Measurements from ENCODE around the gene FAM110A.
"Not testable (repeated sequence)": the region's sequence is repeated elsewhere in the genome, so short reads cannot be mapped to it uniquely, and the experiment has no call there.

The FAM110A gene

GRCh38 chr20:833450-834150, at the start of gene FAM110A:
FAM110A (plus strand) TSS chr20:833715; CDS start chr20:844805, 11,090 bp downstream.
- DNase-seq, result peak; percentile 95

- no peak for DNase-seq
These were observed 45.7 kb upstream of the FAM110A start for GRCh38 chr20:787825-788224.

DNA sequence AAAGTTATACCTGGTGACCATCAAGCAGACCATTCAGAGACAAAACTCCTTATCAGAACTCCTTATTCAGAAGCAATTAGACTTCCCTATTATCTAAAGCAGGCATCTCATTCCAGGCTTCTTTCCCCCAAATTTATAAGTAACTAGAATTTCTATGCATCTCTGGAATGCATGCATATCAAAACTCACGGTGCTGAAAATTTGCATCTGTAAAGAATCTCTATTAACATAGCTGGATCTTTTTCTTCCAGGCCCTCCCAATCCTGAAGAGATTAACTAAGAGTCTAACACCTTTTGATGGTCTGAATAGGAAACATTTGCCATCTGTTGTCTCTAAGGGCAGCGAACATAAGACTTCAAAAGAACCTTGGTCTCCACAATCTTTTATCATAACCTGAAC, 42.5 kb upstream of the FAM110A start:
- DNase-seq, result no peak

- no peak for DNase-seq
These were observed 41.3 kb upstream of the FAM110A start for GRCh38 chr20:792248-792647.

- DNase-seq, result no peak
These were observed 36.6 kb upstream of the FAM110A start for GRCh38 chr20:796921-797320.

- DNase-seq, result not testable (repeated sequence)
These were observed 34.8 kb upstream of the FAM110A start for GRCh38 chr20:798746-799145.

GRCh38 chr20:800026-800425, 33.5 kb upstream of the FAM110A start:
- not testable (repeated sequence) for DNase-seq

- no peak for DNase-seq
These were observed 31.8 kb upstream of the FAM110A start for GRCh38 chr20:801678-802077.

- DNase-seq, result no peak
These were observed 27.8 kb upstream of the FAM110A start for GRCh38 chr20:805713-806112.

GRCh38 chr20:811776-812434, 21.6 kb upstream of the FAM110A start:
- not testable (repeated sequence) for DNase-seq

GRCh38 chr20:812435-812814, 21.1 kb upstream of the FAM110A start:
- DNase-seq, result not testable (repeated sequence)

DNA sequence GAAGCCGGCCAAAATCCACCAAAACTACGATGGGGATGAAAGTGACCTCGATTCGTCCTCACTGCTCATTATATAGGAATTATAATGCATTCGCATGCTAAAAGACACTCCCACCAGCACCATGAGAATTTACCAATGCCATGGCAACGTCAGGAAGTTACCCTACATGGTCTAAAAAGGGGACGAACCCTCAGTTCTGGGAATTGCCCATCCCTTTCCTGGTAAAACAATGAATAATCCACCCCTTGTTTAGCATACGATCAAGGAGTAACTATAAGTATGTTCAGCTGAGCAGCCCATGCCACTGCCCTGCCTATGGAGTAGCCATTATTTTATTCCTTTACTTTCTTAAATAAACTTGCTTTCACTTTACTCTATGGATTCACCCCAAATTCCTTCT, 20.1 kb upstream of the FAM110A start:
- DNase-seq, result no peak

- DNase-seq, result no peak
These were observed 18.3 kb upstream of the FAM110A start for GRCh38 chr20:815226-815625.

- peak; percentile 64 for DNase-seq
These were observed 17.5 kb upstream of the FAM110A start for GRCh38 chr20:815914-816606.

- no peak for DNase-seq
These were observed 15.4 kb upstream of the FAM110A start for GRCh38 chr20:818001-818664.

GRCh38 chr20:819680-820322, 13.7 kb upstream of the FAM110A start:
- DNase-seq, result no peak

GRCh38 chr20:820323-820953, 13.1 kb upstream of the FAM110A start:
- DNase-seq, result no peak

GRCh38 chr20:821046-821730, 12.3 kb upstream of the FAM110A start:
- no peak for DNase-seq

GRCh38 chr20:821731-822065, 11.8 kb upstream of the FAM110A start:
- DNase-seq, result no peak

DNA sequence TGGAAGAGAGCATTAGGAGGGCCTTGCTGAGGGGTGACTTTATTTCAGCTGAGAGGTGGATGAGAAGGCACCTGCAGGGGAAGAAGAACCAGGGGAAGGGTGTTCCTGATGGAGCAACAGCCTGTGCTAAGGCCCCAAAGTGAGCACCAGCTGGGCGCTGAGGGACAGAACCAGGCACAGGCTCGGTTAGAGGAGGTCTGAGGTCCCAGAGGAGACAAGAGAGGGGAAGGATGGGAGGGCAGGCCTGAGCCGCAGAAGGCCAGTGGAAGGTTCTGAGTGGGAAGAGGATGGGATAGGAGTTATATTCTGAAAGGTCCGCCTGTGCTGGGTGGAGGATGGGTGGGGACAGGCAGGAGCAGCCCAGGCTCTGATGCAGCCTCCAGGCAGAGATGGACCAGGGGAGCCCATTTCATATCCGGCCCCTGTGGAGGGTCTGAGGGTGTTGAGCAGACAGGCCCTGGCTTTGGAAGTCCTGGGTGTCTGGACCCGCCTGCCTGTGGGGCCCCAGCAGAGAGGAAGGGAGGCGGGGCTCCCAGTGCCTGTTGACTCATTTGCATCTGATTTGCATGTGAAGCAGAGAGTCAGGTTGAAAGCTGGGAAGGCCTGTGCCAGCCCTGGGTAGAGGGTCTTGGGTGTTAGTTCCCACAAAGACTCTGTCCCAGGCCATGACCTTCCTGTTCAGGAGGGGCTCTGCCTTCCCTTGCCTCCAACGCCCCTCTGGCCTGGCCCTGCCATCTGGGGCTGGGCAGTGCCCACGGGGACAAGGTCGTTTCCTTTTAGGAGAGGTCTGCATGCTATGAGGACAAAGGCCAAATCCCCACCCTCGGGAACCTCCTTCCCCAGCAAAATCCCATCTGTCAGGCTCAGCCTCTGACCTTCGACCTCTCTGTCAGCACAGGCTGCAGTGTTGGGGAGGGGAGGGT, 10.6 kb upstream of the FAM110A start:
- DNase-seq, result no peak

GRCh38 chr20:823574-823902, 10.0 kb upstream of the FAM110A start:
- no peak for DNase-seq

Measured in activated gamma-delta T cell treated with Interleukin-2 at 50 U/mL for 16 hours (primary cell).